ENCODE data around the gene SELENOV. TPM values are rescaled to one million over a fixed set of nuclear protein-coding genes. Genes with fewer than 3 reads are reported as not detected.

SELENOV gene
- total and polyA plus RNA-seq, 2 experiments from 2014 or later: not detected

DNA sequence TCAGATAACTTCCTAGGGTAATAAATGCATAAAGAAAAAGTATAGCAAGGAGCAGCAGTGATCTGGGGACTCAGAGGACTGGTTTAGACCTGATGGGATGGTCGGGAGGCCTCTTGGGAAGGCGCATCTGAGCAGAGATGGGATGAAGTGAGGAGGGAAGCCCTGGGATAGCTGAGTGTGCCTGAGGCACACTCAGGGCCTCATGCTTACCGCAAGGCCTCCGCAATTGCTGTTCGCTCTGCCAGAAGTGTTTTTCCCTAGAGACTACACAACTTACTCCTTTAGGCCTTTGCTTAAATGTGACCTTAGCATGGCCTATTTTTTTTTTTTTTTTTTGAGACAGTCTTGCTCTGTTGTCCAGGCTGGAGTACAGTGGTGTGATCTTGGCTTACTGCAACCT is 20.3 kb upstream of the SELENOV start:
- Histone ChIP-seq H3K4me3 (no peak overlapping the region), H3K9ac (no peak overlapping the region), H3K9me2 (ENCODE audit: insufficient read depth) (no peaks in the 10 kb centered on the region), H3K79me2 (ENCODE audit: insufficient read depth) (no peaks in the 10 kb centered on the region), H4K20me1 (ENCODE audit: insufficient read depth) (no peaks in the 10 kb centered on the region), H3K36me3 (ENCODE audit: low read depth) (no peaks in the 10 kb centered on the region; the same call in 1 of the 2 replicates), H3F3A (ENCODE audit: insufficient read depth) (no peaks in the 10 kb centered on the region), H3K27ac (no peak overlapping the region), H3K4me2 (ENCODE audit: unreplicated experiment) (no peak overlapping the region), H3K9me3 (ENCODE audit: low read depth) (no peaks in the 10 kb centered on the region), H3K27me3 (replicated peaks; ENCODE audit: insufficient read depth) (peaks cover 35% of the 10 kb centered on the region), H2AFZ (no peak overlapping the region), H3K4me1 (ENCODE audit: insufficient read depth) (0 out of 2 replicates have a peak, but pooled peaks cover 5% of the 10 kb centered on the region)
- in situ Hi-C loops (cut with MboI): no loop called here
- TF ChIP-seq EZH2phosphoT487 (IDR thresholded peaks at IDR 0.05; ENCODE audit: insufficient read depth, low read depth) (no peak), EZH2 (IDR thresholded peaks at IDR 0.05; ENCODE audit: insufficient read depth, poor library complexity, severe bottlenecking) (no peak)
- WGBS, 2 experiments (ENCODE audit: low coverage in 1 of 2, low lambda C conversion rate in 2 of 2, missing lambda C conversion rate in 2 of 2): 60 to 63% methylated on average over 5 of the region's 5 CpGs
- no peak for DNase-seq

DNA sequence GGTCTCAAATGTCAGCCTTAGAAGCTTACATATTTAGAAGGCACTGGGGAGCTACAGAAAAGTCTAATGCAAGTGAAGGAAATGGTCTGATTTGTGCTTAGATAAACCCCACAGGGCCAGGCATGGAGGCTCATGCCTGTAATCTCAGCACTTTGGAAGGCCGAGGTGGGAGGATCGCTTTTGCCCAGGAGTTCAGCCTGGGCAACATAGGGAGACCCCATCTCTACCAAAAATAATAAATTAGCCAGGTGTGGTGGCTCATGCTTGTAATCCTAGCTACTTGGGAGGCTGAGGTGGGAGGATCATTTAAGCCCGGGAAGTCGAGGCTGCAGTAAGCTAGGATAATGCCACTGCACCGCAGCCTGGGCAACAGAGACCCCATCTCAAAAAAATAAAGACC is 18.9 kb upstream of the SELENOV start:
- H3K79me2 ChIP-seq (ENCODE audit: insufficient read depth): no peaks in the 10 kb centered on the region
- H3K4me2 ChIP-seq (ENCODE audit: unreplicated experiment): no peak overlapping the region
- H3K27me3 ChIP-seq (replicated peaks; ENCODE audit: insufficient read depth): peaks cover 45% of the 10 kb centered on the region
- no peaks in the 10 kb centered on the region for H3K9me2 ChIP-seq (ENCODE audit: insufficient read depth)
- no peak overlapping the region for H3K9ac ChIP-seq
- no peaks in the 10 kb centered on the region; the same call in 1 of the 2 replicates for H3K36me3 ChIP-seq (ENCODE audit: low read depth)
- 0 out of 2 replicates have a peak, but pooled peaks cover 5% of the 10 kb centered on the region for H3K4me1 ChIP-seq (ENCODE audit: insufficient read depth)
- H3K9me3 ChIP-seq (ENCODE audit: low read depth): no peaks in the 10 kb centered on the region
- H3K4me3 ChIP-seq: no peak overlapping the region
- H3K27ac ChIP-seq: no peak overlapping the region
- in situ Hi-C loops (cut with MboI): no loop called here
- no peaks in the 10 kb centered on the region for H4K20me1 ChIP-seq (ENCODE audit: insufficient read depth)
- 46 to 54% methylated on average over 5 of the region's 5 CpGs for WGBS, 2 experiments (ENCODE audit: low coverage in 1 of 2, low lambda C conversion rate in 2 of 2, missing lambda C conversion rate in 2 of 2)
- H2AFZ ChIP-seq: no peak overlapping the region
- TF ChIP-seq EZH2 (IDR thresholded peaks at IDR 0.05; ENCODE audit: insufficient read depth, poor library complexity, severe bottlenecking) (no peak), EZH2phosphoT487 (IDR thresholded peaks at IDR 0.05; ENCODE audit: insufficient read depth, low read depth) (no peak)
- DNase-seq: no peak
- H3F3A ChIP-seq (ENCODE audit: insufficient read depth): no peaks in the 10 kb centered on the region

DNA sequence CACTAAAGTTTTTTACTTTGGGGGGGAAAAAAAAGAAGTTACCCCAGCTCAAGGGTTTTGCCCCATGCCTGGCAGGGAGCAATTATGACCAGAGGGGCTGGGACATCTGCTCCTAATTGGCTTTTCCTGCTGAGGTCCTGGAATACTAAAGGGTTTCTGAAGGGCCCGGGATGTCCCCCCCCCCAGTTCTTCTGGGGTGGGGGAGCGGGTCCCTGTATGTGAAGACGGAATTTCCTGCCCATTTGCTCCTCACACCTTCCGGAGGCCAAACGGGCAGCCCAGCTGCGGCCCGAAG is 17.3 kb upstream of the SELENOV start:
- Histone ChIP-seq H3K9me3 (ENCODE audit: low read depth) (no peaks in the 10 kb centered on the region), H4K20me1 (ENCODE audit: insufficient read depth) (no peaks in the 10 kb centered on the region), H3K4me2 (ENCODE audit: unreplicated experiment) (peak overlapping the region; percentile 30), H3K36me3 (ENCODE audit: low read depth) (no peaks in the 10 kb centered on the region), H3K27ac (no peak overlapping the region), H3K9ac (no peak overlapping the region), H3F3A (ENCODE audit: insufficient read depth) (no peaks in the 10 kb centered on the region), H3K4me3 (peak overlapping the region; percentile 18; the same call in 1 of the 2 replicates), H3K79me2 (ENCODE audit: insufficient read depth) (no peaks in the 10 kb centered on the region), H3K27me3 (replicated peaks; ENCODE audit: insufficient read depth) (peaks cover 45% of the 10 kb centered on the region), H3K9me2 (ENCODE audit: insufficient read depth) (no peaks in the 10 kb centered on the region), H3K4me1 (ENCODE audit: insufficient read depth) (0 out of 2 replicates have a peak, but pooled peaks cover 5% of the 10 kb centered on the region), H2AFZ (peak overlapping the region; percentile 42; the same call in 1 of the 2 replicates)
- 2 to 5% methylated on average over 6 to 7 of the region's 7 CpGs for WGBS, 2 experiments (ENCODE audit: low coverage in 1 of 2, low lambda C conversion rate in 2 of 2, missing lambda C conversion rate in 2 of 2)
- TF ChIP-seq EZH2phosphoT487 (IDR thresholded peaks at IDR 0.05; ENCODE audit: insufficient read depth, low read depth): no peak
- TF ChIP-seq EZH2 (IDR thresholded peaks at IDR 0.05; ENCODE audit: insufficient read depth, poor library complexity, severe bottlenecking): no peak
- in situ Hi-C loops (cut with MboI): no loop called here
- no peak for DNase-seq

DNA sequence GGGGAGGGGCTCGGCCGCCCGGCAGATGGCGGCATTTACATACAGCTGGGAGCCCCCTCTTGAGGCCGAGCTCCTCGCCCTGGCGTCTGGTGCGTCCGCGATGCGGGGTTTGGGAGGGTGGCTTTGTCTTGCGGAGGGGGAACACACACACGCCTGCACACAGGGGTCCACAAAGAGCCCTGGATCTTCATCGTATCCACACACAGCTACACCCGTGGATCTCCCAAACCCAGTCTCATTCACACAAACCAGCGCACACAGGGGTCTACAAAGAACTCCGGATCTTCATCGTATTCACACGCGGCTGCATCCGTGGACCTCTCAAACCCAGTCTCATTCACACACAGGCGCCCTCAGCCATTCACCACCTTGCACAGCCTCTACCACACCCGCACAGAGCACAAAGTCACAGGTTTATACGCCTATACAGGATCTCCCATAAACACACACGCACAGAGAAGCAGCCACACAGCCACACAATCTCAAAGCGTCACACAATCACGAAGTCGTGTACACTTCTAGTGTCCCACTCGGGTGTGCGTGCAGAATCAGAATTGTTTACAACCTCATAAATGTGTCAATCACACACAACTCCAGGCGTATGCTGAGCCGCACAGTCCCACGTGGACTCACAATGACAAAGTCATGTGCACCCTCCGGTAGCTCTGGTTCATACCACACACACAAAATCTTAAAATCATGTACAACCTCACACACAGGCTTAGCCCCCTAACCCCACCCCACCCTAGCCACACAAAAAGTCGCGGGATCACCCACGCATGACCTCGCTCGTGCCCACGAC is 16.7 kb upstream of the SELENOV start:
- DNase-seq: peak; percentile 57
- Histone ChIP-seq H3K27me3 (replicated peaks; ENCODE audit: insufficient read depth) (peaks cover 45% of the 10 kb centered on the region), H3K9me3 (ENCODE audit: low read depth) (no peaks in the 10 kb centered on the region), H3K79me2 (ENCODE audit: insufficient read depth) (no peaks in the 10 kb centered on the region), H3K9me2 (ENCODE audit: insufficient read depth) (no peaks in the 10 kb centered on the region), H3K4me1 (ENCODE audit: insufficient read depth) (0 out of 2 replicates have a peak, but pooled peaks cover 5% of the 10 kb centered on the region), H4K20me1 (ENCODE audit: insufficient read depth) (no peaks in the 10 kb centered on the region), H3K27ac (no peak overlapping the region), H3K4me3 (peak overlapping the region; percentile 18; the same call in 1 of the 2 replicates), H3K9ac (no peak overlapping the region), H3K36me3 (ENCODE audit: low read depth) (no peaks in the 10 kb centered on the region), H2AFZ (peak overlapping the region; percentile 42), H3K4me2 (ENCODE audit: unreplicated experiment) (peak overlapping the region; percentile 30), H3F3A (ENCODE audit: insufficient read depth) (no peaks in the 10 kb centered on the region)
- in situ Hi-C loops (cut with MboI): no loop called here
- TF ChIP-seq EZH2phosphoT487 (IDR thresholded peaks at IDR 0.05; ENCODE audit: insufficient read depth, low read depth) (no peak), EZH2 (IDR thresholded peaks at IDR 0.05; ENCODE audit: insufficient read depth, poor library complexity, severe bottlenecking) (peak; percentile 47)
- 1 to 4% methylated on average over 36 to 40 of the region's 40 CpGs for WGBS, 2 experiments (ENCODE audit: low coverage in 1 of 2, low lambda C conversion rate in 2 of 2, missing lambda C conversion rate in 2 of 2)

Data from GM23248 (cell line).